GM21381 (cell line): ENCODE data around the gene ARHGEF11.

Experiments used
- ATAC-seq: cut with Tn5 transposase; IDR thresholded peaks from one replicate; pipeline ENCODE4 v1.9.1; 2021; ENCODE audit warnings: mild to moderate bottlenecking, moderate library complexity; ENCODE audit not compliant: unreplicated experiment

The ARHGEF11 gene

GRCh38 chr1:156957634-156958033 lies 87.9 kb downstream of the ARHGEF11 start:
- no peak for ATAC-seq

GRCh38 chr1:156956333-156956732 lies 89.2 kb downstream of the ARHGEF11 start:
- no peak for ATAC-seq

- no peak for ATAC-seq
Measured at GRCh38 chr1:156953571-156953970, 92.0 kb downstream of the ARHGEF11 start.

GRCh38 chr1:156951371-156951770 lies 94.2 kb downstream of the ARHGEF11 start:
- ATAC-seq: no peak

- ATAC-seq: no peak
Measured at GRCh38 chr1:156949127-156949526, 96.4 kb downstream of the ARHGEF11 start.

GRCh38 chr1:156948708-156949107 lies 96.8 kb downstream of the ARHGEF11 start:
- ATAC-seq: no peak

GRCh38 chr1:156947818-156948525 lies 97.6 kb downstream of the ARHGEF11 start:
- ATAC-seq: no peak

GRCh38 chr1:156947127-156947526 lies 98.4 kb downstream of the ARHGEF11 start:
- no peak for ATAC-seq

GRCh38 chr1:156945881-156946661 lies 99.5 kb downstream of the ARHGEF11 start:
- ATAC-seq: no peak

GRCh38 chr1:156944848-156945247 lies 100.7 kb downstream of the ARHGEF11 start:
- no peak for ATAC-seq

GRCh38 chr1:156944268-156944667 lies 101.3 kb downstream of the ARHGEF11 start:
- ATAC-seq: no peak

GRCh38 chr1:156943756-156944155 lies 101.8 kb downstream of the ARHGEF11 start:
- no peak for ATAC-seq

GRCh38 chr1:156942576-156942975 lies 103.0 kb downstream of the ARHGEF11 start:
- ATAC-seq: no peak

- ATAC-seq: no peak
Measured at GRCh38 chr1:156942176-156942575, 103.4 kb downstream of the ARHGEF11 start.

GRCh38 chr1:156941675-156942074 lies 103.9 kb downstream of the ARHGEF11 start:
- ATAC-seq: no peak

- no peak for ATAC-seq
Measured at GRCh38 chr1:156939786-156940334, 105.7 kb downstream of the ARHGEF11 start.

- no peak for ATAC-seq
Measured at GRCh38 chr1:156938813-156939212, 106.7 kb downstream of the ARHGEF11 start.

GRCh38 chr1:156937883-156938282 lies 107.7 kb downstream of the ARHGEF11 start:
- ATAC-seq: no peak

- ATAC-seq: no peak
Measured at GRCh38 chr1:156936721-156937220, 108.8 kb downstream of the ARHGEF11 start.

- ATAC-seq: no peak
Measured at GRCh38 chr1:156936191-156936590, 109.4 kb downstream of the ARHGEF11 start.

- no peak for ATAC-seq
Measured at GRCh38 chr1:156935505-156936128, 109.9 kb downstream of the ARHGEF11 start.
